Activated T-cell treated with anti-CD3 and anti-CD28 coated beads for 24 hours (primary cell): Measurements from ENCODE around the gene MMP2.
A peak's percentile ranks its signal among the peaks of the same experiment; 100 is the strongest.

ENCODE experiments used
- DNase-seq: peaks from one replicate; pipeline ENCODE4 v3.0.0-alpha.2; 2020; ENCODE audit warnings: low read depth

Gene MMP2

DNA sequence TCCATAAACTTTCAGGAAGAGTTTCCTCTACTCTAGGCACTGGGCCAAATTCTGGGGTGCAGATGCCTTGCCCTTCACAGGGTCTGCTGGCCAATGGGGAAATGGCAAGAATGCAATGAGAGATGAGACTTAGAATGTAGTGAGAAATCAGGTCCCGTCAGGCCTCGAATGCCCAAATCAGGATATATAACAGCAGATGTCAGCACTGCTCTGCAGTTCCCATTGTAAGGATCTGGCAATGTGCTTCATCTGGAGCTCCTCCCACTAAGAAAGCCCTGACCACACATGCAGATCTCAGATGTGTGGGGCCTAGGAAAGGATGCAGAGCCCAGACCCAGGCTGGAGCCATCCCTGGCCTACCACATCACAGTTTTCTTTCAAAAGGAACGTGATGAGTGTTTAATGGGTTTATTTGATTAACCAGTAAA is 16.0 kb downstream of the MMP2 start:
- DNase-seq, result no peak

- DNase-seq, result no peak
Measured at GRCh38 chr16:55495616-55496289, 16.8 kb downstream of the MMP2 start.

GRCh38 chr16:55496509-55497145 is 17.6 kb downstream of the MMP2 start:
- no peak for DNase-seq

GRCh38 chr16:55497558-55497957 is 18.6 kb downstream of the MMP2 start:
- no peak for DNase-seq

GRCh38 chr16:55498101-55498500 is 19.1 kb downstream of the MMP2 start:
- DNase-seq, result no peak

- DNase-seq, result no peak
Measured at GRCh38 chr16:55499281-55499680, 20.3 kb downstream of the MMP2 start.

DNA sequence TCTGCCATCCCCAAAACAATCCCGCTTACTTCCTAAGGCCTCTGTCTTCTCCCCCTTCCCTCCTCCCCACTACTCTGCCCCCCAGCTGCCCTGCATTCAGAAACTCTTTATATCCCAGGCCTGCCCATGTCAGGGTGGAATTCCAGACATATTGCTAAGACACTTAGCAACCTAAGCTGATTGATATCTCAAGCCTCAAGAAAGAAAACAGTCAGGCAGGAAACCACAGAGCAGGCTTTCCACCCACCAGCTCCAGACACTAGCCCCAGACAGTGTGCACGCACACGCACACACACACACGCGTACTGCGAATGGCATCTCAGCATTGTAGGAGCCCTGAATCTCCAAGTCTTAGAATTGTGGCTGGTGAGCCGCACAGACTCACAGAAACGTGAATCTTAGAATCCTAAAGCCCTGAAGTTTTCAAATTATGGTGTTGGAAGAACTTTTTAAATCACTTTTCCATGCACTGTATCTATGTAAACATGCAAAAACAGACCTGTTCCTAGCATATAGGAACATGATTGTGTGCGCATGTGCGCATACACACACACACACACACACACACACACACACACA is 21.0 kb downstream of the MMP2 start:
- no peak for DNase-seq

DNA sequence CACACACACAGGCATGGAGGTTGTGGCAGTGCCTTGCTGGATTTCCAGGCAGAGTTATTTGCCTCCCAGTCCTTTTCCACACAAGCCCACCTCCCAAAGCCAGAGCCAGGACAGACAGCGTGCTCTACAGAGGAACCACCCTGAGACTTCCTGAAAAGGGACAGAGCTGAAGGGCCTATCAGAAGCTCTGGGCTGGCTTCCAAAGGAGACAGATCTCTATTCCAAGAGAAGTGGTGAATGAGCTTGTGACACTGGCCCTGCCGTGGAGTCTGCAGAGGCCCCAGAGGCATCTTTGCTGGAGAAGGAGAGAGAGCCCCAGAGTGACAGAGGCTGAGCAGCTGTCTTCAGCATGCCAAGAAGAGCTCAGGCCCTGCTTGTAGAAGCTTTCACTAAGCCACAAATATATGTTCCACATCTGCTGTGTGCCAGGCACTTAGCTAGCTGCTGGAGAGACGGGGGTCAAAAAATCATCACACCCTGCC is 21.6 kb downstream of the MMP2 start:
- no peak for DNase-seq

GRCh38 chr16:55501549-55502322 is 22.7 kb downstream of the MMP2 start:
- no peak for DNase-seq

DNA sequence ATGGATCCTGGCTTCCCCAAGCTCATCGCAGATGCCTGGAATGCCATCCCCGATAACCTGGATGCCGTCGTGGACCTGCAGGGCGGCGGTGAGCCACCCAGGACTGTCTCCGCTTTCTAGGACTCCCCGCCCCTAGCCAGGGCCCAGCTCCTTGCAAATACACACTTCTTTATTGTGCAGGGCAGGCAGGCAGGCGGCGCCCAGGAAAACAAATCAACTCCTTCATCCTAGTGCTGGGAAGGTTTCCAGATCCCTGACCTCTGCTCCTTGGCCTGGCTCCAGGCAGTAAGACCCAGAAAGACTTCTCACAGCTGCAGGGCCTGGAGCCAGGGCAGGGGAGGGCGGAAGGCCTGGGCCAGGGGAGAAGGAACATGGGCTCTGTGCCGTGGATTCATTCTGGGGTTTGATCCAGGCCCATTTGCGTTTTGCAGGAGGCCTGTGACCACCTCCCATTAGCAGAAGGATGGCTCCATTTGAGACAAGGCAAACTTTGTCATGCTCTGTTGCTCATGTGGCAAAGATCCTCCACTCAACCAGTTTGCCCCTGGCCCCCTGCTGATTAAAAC is 23.9 kb downstream of the MMP2 start:
- no peak for DNase-seq

DNA sequence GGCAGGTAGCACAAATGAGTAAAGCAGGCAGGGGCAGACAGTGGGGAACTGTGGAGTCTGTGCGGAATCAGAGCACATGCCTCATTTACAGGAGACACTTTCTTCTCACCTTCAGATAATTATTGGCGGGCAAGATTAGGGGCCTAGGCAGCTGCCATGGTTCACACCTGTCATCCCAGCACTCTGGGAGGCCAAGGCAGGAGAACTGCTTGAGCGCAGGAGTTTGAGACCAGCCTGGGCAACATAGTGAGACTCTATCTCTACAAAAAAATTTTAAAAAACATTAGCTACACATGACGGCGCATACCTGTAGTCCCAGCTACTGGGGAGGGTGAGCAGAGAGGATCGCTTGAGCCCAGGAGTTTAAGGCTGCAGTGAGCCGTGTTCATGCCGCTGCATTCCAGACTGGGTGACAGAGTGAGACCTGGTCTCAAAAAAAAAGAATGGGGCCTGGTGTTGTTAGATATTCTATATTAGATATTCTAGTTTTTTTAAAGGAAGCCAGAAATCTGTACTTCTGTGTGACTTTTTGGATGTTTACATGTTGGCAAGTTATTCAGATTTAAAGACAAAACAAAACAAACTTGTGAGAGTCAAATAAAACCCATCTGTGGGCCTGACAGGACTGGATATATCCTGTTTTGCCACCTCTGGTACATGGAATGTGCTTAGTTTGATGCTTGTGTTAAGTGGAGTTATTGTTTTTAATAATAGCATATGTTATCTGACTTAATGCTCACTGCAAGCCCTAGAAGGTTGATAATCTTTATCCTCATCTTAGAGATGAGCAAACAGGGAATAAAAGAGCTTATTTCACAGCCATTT is 24.9 kb downstream of the MMP2 start:
- no peak for DNase-seq

DNA sequence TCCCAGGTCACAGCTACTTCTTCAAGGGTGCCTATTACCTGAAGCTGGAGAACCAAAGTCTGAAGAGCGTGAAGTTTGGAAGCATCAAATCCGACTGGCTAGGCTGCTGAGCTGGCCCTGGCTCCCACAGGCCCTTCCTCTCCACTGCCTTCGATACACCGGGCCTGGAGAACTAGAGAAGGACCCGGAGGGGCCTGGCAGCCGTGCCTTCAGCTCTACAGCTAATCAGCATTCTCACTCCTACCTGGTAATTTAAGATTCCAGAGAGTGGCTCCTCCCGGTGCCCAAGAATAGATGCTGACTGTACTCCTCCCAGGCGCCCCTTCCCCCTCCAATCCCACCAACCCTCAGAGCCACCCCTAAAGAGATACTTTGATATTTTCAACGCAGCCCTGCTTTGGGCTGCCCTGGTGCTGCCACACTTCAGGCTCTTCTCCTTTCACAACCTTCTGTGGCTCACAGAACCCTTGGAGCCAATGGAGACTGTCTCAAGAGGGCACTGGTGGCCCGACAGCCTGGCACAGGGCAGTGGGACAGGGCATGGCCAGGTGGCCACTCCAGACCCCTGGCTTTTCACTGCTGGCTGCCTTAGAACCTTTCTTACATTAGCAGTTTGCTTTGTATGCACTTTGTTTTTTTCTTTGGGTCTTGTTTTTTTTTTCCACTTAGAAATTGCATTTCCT is 26.5 kb downstream of the MMP2 start:
- no peak for DNase-seq

DNA sequence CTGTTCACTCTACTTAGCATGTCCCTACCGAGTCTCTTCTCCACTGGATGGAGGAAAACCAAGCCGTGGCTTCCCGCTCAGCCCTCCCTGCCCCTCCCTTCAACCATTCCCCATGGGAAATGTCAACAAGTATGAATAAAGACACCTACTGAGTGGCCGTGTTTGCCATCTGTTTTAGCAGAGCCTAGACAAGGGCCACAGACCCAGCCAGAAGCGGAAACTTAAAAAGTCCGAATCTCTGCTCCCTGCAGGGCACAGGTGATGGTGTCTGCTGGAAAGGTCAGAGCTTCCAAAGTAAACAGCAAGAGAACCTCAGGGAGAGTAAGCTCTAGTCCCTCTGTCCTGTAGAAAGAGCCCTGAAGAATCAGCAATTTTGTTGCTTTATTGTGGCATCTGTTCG is 27.1 kb downstream of the MMP2 start:
- DNase-seq, result no peak

DNA sequence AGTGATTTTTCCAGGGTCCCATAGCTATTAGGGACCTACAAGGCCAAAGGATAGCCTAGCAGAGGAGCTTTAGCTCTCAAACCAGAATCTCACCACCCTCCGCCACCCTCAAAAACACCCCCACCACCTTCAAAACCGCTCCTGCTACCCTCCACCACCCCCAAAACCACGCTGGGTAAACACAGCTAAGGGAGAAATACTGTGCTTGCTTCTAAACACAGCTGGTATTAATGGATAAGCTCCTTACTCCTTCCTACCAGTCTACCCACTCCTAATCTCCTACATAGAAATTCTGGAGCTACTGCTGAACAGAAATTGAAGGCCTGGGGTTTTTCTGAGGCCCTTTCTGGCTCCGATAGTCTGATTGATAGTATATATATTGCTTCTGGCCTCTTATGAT is 27.7 kb downstream of the MMP2 start:
- no peak for DNase-seq

DNA sequence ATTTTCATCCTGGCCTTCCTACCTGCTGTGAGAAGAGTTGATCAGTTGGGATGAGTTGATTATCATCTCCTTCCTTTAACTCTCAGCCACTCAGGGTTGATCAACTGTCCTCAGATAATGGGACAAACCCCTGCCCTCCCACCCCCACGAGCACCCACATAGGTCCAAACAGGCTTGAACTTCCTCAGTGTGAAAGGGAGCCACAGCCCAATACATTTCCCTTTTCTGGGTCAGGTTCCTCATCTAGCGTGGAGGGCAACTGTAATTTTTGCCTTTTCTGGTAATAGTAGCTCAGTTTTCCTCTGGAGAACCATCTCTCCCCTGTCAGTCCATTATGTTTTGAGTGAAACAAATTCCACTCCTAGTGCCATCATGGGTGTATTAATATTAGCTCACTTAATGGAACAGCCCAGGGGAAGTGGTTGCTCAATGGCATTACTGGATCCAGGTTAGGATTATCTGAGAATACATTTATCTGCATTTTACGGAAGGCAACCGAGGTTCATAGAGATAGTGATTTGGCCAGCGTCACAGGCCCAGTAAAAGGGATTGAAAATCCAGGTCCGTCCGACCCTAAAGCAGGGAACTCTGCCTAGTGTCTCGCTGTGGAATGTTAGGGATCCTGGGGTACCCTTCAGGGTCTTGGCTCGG is 29.4 kb downstream of the MMP2 start:
- no peak for DNase-seq

- peak; percentile 27 for DNase-seq
Measured at GRCh38 chr16:55508941-55509931, 30.2 kb downstream of the MMP2 start, which contains the start of gene LPCAT2. TSS of gene LPCAT2 (plus strand) at chr16:55509072. CDS start at chr16:55509182, 110 bp downstream.

DNA sequence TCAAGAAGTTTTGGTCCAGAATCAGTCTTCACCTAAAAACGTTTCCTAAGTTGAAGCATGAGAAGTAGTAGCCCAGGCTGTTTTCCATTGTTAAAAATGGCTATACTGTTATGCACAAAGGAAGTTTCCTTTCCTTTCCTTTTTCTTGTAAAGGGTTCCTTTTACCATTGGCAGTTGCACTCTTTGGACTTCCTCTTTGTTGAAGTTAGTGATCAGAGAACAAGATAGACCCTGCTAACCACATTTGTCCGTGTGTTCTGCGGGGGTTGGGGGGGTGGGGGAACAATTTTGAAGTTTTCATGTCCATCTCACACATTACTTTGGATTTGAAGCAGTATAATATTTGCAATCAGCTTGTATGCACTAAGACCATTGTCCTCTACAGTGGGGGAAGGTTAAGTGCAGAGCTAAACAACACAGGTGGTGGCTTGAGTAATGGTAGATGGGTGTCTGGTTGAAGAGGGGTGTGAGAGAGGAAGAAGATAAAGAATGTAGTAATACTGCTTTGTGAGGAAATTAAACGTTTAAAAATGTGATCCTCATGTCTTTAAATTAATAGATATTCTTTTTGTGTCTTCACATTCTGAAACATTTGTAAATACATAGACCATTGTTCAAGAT is 31.3 kb downstream of the MMP2 start:
- no peak for DNase-seq

GRCh38 chr16:55512941-55513340 is 33.9 kb downstream of the MMP2 start:
- DNase-seq, result no peak

DNA sequence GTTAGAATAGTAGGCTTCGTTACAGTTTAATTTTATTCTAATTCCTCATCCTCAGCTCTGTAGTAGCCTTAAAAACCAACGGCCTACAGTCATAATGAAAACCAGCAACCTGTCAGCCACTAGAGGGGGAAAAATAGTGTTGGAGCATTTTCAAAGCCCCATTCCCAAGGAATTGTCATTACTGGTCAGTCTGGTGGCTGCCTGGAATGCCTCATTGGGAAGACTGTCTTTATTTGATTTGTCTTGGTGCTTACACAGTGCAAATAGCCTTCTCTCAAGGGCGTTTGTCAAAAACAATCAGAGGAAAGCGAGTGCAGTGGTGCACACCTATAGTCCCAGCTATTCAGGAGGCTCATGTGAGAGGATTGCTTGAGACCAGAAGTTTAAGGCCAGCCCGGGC is 34.6 kb downstream of the MMP2 start:
- no peak for DNase-seq
